HPDE6-E6E7 (cell line): ENCODE measurements around the gene MAP3K14.

Experiments used
- DNase-seq: peaks from one replicate; pipeline ENCODE4 v3.0.0; 2011; ENCODE audit warnings: missing footprints; ENCODE audit errors: extremely low spot score

The MAP3K14 gene

DNA sequence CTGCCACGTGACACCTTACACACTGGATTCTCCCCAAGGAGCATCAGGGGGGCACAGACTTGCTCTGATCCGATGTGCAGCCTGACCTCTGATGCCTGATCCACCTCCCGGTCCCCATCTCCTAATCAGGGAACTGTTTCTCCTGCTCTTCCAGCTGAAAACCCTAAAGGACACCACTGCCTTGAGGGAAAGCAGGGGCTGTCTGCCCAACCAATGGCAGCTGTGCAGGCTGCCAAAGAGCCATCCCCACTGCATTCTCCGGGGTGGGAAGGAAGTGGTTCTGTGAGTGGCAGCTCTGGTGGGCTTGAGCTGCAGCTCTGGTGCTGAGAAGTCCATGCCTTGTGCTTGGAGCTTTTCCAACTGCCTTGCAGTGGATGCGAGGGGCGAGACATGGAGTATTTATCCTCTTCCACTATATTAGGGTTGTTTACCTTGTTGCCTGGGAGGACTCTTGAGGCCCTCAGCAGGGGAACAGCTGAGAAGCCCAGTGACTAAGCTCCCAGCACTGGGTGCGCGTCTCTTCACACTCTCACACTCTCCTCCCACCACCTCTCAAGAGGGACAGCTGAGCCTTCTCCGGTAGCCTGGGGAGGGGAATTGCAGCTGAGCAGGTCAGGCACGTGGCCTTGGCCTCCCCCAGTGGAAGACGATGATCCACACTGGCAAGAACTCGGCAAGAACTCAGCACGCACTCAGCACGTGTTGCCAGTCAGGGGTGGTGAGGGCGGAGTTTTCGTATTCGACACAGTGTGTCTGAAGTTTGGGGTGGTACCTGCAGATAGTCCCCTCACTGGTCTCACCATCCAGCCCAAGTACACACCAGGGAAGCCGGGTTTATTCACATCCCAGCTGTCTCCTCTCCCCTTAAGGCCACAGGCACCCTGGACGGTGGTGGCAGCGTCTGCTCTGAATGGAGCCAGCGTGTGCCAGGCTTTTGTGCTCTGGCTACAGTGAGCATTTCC, 33.9 kb downstream of the MAP3K14 start:
- DNase-seq: no peak

DNA sequence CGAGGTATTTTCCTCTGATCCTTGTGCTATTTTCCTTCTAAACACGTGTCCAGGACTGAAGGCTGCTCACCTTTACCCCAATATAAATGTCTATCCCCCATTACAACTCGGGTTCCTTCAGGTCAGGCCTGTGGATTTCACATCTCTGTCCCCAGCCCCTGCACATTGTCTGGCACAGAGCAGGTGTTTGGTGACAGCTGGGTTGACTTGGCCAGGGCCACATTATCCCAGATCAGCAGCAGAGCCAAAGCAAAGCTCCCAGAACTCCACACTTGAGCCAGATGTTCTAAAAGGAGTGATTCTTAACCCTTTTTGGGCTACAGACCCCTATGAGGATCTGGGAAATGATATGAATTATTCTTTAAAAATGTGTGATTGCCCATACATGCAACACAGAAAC, 36.9 kb downstream of the MAP3K14 start:
- no peak for DNase-seq

DNA sequence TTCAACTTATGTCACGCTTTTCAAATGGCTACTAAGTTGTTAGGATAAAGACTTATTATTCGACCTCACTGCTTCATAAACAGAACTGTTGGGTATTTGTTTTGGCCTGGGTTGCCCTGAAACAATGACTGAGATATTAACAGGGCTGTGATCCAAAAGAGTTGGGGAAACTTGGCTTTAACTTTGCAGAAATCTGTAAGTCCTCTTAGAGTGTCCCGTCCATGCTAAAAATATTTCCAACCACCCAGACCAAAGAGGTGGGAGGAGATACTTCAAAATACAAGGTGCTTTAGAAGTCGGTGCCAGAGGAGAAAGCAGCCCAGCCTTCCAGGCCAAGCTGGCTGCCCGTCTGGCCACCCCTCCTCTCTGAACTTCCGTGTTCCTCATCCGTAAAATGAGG, 38.8 kb downstream of the MAP3K14 start:
- DNase-seq: no peak

DNA sequence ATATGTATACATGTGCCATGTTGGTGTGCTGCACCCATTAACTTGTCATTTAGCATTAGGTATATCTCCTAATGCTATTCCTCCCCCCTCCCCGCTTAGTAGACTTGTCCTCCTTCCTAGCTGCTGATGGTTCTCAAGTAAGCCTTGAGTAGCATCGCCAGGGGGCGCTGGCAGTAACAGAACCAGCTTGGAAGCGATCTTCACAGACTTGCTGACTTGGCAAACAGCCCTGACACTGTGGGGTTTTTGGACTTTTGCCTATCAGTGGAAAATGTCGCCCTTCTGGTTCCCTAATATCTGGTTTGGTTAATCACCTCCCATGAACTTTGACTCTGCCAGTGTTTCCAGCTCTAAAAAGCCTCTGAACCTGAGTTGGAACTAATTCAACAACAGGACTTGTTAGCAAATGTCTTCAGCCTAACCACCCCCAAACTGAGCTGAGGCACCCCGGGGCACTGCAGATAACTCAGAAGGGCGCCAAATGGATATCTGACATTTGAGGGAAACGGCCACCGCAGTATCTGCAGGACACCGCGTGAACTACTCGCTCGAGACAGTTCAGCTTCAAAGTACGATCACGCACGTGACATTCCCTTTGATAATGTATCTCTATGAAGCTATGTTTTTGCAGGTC, 39.5 kb downstream of the MAP3K14 start:
- DNase-seq: peak; percentile 73

DNA sequence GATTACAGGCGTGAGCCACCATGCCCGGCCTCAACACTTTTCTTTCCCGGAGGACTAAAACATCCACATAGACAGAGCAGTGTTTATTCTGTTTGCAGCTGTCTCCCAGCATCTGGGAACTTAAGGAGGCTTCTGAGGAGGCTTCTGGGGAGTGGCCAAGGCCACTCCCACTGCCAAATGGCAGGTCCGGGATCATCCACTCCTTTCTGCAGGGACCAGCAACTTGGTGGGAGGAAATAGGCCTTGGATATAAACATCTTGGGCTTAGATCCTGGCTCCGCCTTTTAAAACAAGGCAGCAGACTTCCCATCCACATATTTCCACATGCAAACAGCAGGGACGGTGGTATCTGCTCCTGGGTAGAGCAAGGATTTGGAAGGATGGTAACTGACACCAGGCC, 40.8 kb downstream of the MAP3K14 start:
- no peak for DNase-seq

DNA sequence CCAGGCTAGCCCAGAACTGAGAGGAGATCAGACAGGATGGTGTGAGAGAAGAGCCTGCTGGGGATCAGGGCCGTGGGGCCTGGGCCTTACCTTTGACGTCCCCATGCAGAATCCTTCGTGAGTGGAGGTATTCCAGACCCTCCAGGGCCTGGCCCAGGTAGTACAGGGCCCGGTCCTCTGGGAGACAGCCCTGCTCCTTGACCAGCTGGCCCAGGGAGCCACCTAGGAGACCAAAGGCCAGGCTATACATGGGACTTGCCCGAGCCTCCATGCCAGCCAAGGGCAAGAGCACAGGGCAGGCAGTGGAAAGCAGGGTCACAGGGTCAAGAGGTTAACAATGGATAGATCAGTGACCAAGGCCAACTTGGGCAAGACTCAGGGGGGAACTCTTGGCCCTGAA, 42.8 kb downstream of the MAP3K14 start:
- DNase-seq: no peak

DNA sequence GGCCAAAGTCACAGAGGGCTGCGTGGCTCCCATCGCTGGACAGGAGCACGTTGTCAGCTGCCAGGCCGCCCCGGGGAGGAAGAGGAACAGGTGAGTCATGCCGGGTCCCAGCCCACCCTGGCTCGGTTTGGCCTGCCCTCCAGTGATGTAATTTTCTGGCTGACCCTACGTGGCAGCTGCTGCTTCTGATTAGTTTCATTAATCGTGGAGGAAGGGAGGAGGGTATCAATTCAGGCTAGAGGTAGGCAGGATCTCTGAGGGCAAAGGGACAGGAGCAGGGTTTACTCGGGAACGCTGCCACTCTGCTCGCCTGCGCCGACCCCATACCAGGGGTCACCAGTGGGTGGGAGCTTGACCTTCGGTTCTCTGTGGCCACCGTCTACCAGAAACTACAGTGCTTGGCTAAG, 43.3 kb downstream of the MAP3K14 start:
- DNase-seq: no peak

DNA sequence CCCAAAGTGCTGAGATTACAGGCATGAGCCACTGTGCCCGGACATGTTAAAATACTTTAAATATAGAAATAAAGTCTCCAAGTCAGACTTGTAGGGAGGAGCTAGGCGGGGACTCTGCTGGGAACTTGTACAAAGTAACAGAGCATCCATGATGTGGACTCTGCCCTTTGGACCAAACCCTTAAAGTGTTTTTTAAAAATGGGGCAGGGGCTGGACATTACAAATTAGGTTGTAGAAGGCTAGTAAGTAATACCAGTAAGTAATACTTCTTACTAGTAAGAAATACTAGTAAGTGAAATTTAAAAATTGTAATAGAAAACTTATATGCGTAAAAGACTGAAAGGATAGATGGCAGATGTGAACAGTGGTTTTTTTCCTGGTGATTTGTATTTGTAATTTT, 45.2 kb downstream of the MAP3K14 start:
- no peak for DNase-seq

DNA sequence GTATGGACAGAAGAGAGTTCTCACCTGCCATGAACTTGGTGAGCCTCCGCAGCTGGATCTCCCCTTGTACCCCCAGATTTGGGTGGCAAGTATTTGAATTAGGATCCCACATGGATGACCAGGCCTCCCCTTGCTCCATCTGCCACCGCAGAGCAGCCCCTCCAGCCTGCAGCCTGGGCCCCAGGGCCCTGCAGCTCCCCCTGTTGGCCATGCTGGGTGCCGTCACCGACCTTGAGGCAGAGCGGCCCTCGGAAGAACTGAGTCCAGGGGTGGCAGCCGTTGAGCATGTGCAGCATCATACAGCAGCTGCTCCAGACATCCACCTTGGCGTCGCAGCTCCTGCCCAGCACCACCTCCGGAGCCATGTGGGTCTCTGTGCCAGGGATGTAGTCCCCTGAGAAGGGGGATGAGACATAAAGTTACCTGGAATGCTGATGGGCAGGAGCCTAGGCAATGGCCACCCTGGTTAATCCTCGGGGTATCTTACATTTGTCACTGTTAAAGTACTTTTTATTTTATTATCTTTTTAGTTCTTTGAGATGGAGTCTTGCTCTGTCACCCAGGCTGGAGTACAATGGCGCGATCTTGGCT, 45.9 kb downstream of the MAP3K14 start:
- DNase-seq: no peak

DNA sequence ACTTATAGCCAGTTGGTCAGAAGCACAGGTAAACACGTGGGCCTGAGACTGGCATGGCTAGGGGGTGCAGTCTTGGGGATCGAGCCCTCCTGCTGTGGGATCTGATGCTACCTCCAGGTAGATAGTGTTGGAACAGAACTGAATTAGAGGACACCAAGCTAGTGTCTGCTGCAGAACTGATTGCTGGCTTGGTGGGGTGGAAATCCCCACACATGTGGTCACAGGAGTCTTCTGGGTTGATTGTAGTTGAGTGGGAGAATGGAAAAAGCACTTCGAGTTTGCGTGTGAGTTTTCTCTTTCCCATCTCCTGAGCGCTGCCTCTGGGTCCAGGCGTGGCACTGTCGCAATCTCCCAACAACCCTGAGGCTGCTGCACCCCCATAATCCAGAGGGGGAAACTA, 46.9 kb downstream of the MAP3K14 start:
- DNase-seq: no peak

DNA sequence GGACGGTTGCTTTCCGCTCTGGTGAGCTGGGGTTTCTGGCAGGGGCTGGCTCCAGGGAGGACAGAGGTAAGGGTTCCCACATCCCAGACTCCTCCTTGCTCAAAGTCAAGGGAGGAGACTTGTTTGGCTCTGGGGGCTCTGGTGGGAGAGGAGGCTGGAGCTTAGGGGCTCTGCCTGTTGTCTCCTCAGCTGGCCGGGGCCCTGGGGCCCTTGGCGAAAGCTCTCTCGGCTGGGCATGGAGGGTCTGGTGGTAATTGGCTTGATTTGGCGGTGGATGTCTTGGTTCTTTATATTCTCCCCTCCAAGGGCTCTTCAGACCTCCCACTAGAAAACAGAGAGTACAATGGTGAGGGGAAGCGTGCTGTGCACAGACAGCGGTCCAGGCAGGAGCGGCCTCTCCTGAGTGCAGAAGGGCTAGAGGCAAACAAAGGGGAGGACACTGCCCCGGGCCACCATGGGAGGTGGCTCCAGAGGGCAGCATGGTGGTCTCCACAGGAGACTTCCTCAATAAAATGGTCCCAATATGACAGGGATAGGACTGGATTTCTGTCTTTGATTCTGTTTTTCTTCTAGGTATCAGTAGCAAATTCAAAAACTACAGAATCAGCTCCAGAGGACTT, 49.3 kb downstream of the MAP3K14 start:
- no peak for DNase-seq

DNA sequence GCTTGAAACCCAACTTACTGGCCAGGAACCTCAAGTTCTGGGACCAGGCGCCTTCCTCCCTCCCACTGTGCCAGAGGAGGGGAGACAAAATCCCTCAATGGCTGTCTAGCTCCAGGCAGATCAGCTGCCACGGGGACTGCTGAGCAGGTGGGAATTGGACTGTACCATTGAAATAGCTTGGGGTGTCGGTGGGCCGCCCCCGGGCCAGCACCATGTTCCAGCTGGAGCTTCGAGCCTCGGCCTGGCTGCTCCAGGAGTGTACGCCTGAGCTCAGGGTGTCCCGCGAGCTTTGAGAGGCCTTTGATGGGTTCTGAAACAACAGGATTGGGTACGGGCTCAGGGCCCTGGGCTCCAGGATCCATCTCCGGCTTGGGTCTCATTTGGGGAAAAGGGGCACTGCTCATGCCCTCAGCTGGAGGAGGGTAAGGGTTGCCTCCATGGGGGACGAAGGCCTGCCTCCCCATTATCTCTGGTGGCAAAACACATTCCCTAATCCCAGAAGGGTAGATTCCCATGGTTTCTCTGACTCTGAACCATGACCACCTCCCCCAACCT, 50.4 kb downstream of the MAP3K14 start:
- no peak for DNase-seq

DNA sequence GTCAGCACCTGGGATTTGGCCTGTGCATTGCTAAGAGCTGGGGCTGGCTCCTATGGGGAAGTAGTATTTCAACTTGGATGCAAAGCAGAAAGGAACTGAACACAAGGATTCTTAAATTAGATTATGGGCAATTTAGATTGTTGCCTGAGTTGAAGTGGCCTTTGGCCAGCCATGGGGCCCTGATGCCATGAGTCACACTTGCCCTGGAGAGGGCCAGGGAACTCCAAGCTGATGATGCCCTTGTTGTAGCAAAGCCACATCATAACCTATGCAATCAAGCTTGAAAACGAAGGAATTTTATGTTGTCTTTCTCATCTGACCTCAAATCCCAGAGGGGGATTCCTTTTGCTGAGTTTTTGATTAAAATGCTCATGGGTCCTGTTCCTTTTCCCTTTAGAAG, 51.0 kb downstream of the MAP3K14 start:
- DNase-seq: no peak

DNA sequence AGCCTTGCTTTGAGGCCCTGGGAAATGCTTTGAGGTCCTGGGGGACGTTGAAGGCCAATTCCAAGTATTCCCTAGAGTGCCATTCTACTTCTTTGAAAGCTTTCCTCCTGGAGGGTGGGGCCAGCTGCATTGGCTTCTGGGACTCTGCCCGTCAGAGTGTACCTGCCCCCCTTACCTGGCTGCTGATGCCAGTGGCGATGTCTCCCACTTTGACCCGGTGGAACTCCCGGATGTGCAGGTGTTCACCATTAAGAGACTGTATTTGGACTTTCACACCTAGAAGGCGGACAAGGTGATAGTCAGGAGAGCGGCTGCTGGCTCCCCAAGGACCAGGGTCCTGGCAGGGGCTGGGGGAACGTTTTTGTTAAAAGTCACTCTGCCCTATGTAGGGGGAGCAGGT, 51.8 kb downstream of the MAP3K14 start:
- no peak for DNase-seq

DNA sequence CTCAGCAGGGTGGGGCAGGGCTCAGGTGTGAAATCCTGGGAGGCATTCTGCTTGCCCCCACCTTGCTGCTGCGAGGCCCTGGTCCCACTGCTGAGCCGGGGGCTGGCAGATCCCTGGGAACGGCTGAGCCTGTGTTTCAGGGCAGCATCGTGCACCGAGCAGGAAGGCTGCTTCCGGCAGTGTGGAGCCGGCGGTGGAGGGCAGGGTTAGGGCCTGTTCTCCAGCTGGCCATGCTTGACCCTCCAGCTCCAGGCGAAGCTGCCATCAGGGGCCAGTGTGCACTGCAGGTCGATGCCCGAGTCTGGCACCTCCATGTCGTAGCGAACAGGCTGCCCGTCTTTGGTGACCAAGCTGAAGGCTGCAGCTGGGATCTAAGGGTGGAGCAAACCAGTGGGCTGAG, 52.4 kb downstream of the MAP3K14 start:
- DNase-seq: no peak

DNA sequence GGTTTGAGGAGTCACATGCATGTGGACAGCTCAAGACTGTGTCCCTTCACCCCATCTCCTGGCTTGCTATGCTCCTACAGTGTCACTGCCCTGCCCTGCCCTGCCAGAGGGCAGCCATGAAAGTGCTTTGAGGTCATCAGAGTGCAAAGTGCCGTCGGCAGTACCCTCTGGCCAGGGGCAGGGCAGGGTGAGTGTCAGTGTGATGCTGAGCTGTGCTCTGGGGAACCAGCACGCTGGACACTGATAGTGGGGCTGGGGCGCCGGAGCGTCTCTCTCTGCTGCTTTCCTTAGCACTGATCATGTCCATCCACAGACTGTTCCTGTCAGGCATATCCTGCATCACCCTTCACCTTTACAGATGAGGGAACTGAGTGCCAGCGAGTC, 53.4 kb downstream of the MAP3K14 start:
- no peak for DNase-seq

DNA sequence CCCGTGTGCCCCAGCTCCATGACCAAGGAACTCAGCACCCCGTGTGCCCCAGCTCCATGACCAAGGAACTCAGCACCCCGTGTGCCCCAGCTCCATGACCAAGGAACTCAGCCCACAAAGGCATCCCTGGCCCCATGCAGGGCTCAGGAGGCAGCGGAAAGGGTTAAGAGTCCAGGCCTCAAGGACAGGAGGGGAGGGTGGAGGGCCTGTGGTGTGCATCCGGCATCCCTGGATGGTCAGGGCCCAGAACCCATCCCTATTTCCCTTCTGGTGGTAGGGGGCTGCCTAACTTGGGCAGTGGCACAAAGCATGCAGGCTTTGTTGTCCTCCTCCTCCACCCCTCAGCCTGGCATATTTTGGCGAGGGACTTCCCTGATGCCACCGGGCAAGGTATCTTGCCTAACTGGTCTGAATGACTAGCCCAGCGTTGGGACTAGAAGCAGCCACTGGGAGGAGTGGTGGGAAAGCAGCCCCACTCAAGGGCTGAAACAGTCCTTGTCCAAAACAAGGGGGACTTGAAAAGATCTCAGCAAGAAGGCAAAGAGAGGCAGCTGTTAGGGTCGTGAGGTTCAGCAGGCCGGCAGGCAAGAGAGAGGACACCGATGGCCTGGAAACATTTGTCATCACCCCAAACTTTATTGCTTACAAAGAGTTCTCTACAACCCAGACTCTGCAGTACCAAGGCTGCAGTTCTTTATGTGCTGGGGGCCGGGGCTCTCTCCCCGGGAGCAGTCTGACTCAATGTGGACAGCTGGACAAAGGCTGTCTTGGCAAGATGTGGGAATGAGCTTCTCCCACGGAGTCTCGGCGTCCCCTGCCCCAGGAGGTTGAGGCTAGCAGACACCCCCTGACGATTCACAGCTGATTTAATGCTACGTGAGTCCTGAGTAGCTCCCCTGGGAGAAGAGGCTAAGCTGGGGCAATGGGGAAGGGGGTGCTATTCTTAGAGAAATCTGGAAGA, 54.0 kb downstream of the MAP3K14 start:
- DNase-seq: no peak

DNA sequence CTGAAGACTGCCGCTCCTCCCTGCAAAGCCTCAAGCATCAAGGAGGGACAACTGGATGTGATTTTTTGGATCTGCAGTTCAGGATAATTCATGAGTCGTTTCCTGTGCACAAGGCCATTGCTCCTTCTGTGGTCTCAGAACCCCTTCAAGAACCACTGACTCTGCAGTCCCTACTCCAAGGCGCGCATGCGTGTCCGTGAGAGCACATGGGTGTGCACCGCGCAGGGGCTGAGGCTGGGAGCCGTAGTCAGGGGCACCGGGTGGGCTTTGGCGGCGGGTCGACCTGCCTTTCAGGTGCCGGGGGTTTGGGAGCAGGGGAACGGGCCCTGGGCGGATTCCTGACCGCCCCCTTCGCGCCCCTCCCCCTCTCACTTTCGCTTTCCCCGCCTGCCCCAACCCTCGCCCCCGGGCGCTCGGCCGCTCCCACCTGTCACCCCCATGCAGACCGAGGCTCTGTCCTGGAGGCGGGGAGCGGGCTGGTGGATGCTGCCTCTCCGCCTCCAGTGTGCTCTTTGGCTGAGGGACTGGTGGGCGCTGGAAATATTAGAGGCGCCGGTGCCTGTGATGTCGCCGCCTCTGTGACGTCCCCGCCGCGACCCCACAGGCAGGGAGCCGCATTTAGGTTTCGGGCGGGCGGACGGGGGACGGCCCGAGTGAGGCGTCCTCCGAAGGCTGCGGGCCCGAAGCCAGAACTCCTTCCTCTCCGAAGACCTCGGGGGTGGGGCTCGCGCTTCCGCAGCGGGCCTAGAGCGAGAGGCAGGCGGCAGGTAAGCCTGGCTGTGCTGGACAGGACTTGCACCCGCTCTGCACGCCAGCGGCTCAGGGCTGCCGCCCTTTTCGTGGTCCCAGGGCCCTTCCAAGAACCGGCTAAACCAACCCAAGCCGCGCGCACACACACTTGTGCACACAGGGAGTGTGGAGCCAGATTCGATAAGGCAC, 55.0 kb downstream of the MAP3K14 start, which contains the start of gene SPATA32:
SPATA32 (minus strand) TSS at position 518 of the 939 bp plus-strand sequence; CDS start at position 440, 78 bp downstream.
- DNase-seq: no peak

DNA sequence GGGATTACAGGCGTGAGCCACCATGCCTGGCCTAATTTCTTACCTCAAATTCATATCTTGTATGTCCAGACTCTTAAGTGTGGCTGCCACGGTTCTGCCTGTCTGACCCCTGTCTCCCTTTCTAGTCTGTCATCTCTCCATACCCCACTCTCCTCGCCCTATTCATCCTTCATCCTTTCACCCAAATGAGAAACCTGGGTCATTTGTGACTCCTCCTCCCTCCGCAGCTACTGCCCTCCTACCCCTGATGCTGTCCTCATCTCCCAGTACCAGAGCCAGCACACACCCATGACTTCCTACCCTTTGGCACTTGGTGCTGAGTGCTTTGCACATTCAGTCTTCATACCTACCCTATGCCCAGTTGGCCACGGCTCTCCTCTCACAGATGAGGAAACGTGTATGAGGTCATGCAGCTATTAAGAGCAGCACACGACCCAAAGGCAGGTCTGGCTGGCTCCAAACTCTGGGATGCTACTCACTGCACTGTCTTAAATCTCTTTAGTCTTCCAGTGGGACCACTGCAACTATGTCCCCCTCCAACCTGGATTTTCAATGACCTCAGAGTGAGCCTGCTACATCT, 56.5 kb downstream of the MAP3K14 start:
- no peak for DNase-seq
